Natural killer cell (primary cell): ENCODE results near the gene DDX1. TPM values are rescaled to one million over a fixed set of nuclear protein-coding genes. Genes with fewer than 3 reads are reported as not detected.

Source experiments
- ATAC-seq, 3 donors: fragments of 150-1000 bp in 2 of 3; fragments of 200-7000 bp in 1 of 3; cut with Tn5 transposase; 1 replicate in 1 of 3; 2 replicates in 2 of 3; pipeline ENCODE4 v1.10.0; 2021; ENCODE audit warnings: mild to moderate bottlenecking in 2 of 3, moderate library complexity in 2 of 3
- DNase-seq, 2 donors: peaks; one replicate each; pipeline versions ENCODE4 v3.0.0 to v3.0.0-alpha.2; 2013 to 2021; ENCODE audit warnings: mixed read lengths in 1 of 2
- H3K27ac ChIP-seq: one replicate; pipeline ENCODE4 v1.5.1; 2013; ENCODE audit warnings: mild to moderate bottlenecking, low read length
- H3K27me3 ChIP-seq: one replicate; pipeline ENCODE4 v1.6.1; 2013; ENCODE audit warnings: low read length; ENCODE audit not compliant: control insufficient read depth, insufficient read depth
- H3K36me3 ChIP-seq: one replicate; pipeline ENCODE4 v1.6.1; 2013; ENCODE audit warnings: low read length; ENCODE audit not compliant: control insufficient read depth, insufficient read depth
- H3K4me1 ChIP-seq: one replicate; pipeline ENCODE4 v1.6.1; 2013; ENCODE audit warnings: low read length; ENCODE audit not compliant: control insufficient read depth, insufficient read depth
- H3K4me3 ChIP-seq: one replicate; pipeline ENCODE4 v1.5.1; 2013; ENCODE audit warnings: low read length
- H3K9me3 ChIP-seq: one replicate; pipeline ENCODE4 v1.6.1; 2013; ENCODE audit warnings: low read length; ENCODE audit not compliant: control insufficient read depth, insufficient read depth
- H3K27ac Mint-ChIP-seq, 2 donors: one replicate each; pipeline ENCODE4 v1.8.0; 2022; ENCODE audit warnings: mild to moderate bottlenecking in 2 of 2, mixed read lengths in 2 of 2, moderate library complexity in 1 of 2
- H3K27me3 Mint-ChIP-seq, 2 donors: one replicate each; pipeline ENCODE4 v1.8.0; 2022; ENCODE audit warnings: low read depth in 2 of 2, mixed read lengths in 2 of 2
- H3K36me3 Mint-ChIP-seq: one replicate; pipeline ENCODE4 v1.8.0; 2022; ENCODE audit warnings: mixed read lengths
- H3K4me1 Mint-ChIP-seq, 2 donors: one replicate each; pipeline ENCODE4 v1.8.0; 2022; ENCODE audit warnings: mixed read lengths in 2 of 2
- H3K4me3 Mint-ChIP-seq: one replicate; pipeline ENCODE4 v1.8.0; 2022; ENCODE audit warnings: mild to moderate bottlenecking, moderate library complexity, mixed read lengths
- H3K9me3 Mint-ChIP-seq, 2 donors: one replicate each; pipeline ENCODE4 v1.8.0; 2022; ENCODE audit warnings: mixed read lengths in 2 of 2
- CTCF ChIP-seq: fragments of 200-600 bp; IDR thresholded peaks from one replicate; pipeline ENCODE4 v1.8.0; 2022; ENCODE audit warnings: antibody characterized with exemption
- WGBS: methylation state at CpG from one replicate; pipeline ENCODE4 v1.1.7; 2013; ENCODE audit warnings: missing lambda C conversion rate; ENCODE audit not compliant: insufficient coverage; 5-methylcytosine and 5-hydroxymethylcytosine counted together
- intact Hi-C: fragments of 100-400 bp; cut with micrococcal nuclease; formaldehyde crosslinking; loops from one replicate; pipeline ENCODE4 v1.14.2; 2022
- total RNA-seq, 4 donors: library from RNA; stranded (reverse); fragments of 120-200 nt in 1 of 4; gene quantifications; one replicate each; pipeline versions ENCODE4 v1.2.3 to v1.2.4, GENCODE V29; 2013 to 2022

Gene DDX1
- total RNA-seq, 3 donors from 2014 or later (not counting 1 experiment from before 2014, with no cell fraction given): 28.5 to 43.4 (median 37.2) TPM

GRCh38 chr2:15555760-15556193 is 35.9 kb upstream of the DDX1 start:
- H3K4me3 Mint-ChIP-seq: no peak overlapping the region
- H3K4me1 Mint-ChIP-seq: peaks cover 24 to 25% of the 10 kb centered on the region in 2 donors
- H3K27ac Mint-ChIP-seq: no peak overlapping the region
- peaks cover 8% of the 10 kb centered on the region for H3K36me3 Mint-ChIP-seq
- H3K27ac ChIP-seq: no peak overlapping the region
- no peaks in the 10 kb centered on the region for H3K27me3 ChIP-seq
- no peak for TF ChIP-seq CTCF
- no peak for ATAC-seq
- no peak for DNase-seq
- H3K27me3 Mint-ChIP-seq: no peaks in the 10 kb centered on the region
- peaks cover 6% of the 10 kb centered on the region for H3K4me1 ChIP-seq
- WGBS: 93% methylated on average over 3 of the region's 3 CpGs
- no peaks in the 10 kb centered on the region for H3K9me3 ChIP-seq
- H3K9me3 Mint-ChIP-seq: no peaks in the 10 kb centered on the region
- H3K4me3 ChIP-seq: no peak overlapping the region
- intact Hi-C loops: no loop called here
- H3K36me3 ChIP-seq: peaks cover 7% of the 10 kb centered on the region

GRCh38 chr2:15556311-15556930 is 35.2 kb upstream of the DDX1 start:
- intact Hi-C loops: no loop called here
- Mint-ChIP-seq H3K27me3 (no peaks in the 10 kb centered on the region), H3K4me3 (no peak overlapping the region), H3K9me3 (no peaks in the 10 kb centered on the region), H3K4me1 (peaks cover 30 to 31% of the 10 kb centered on the region in 2 donors), H3K36me3 (peaks cover 8% of the 10 kb centered on the region), H3K27ac (no peak overlapping the region)
- no CpG with 5 or more reads among the region's 4 CpGs for WGBS
- Histone ChIP-seq H3K4me3 (no peak overlapping the region), H3K27me3 (no peaks in the 10 kb centered on the region), H3K9me3 (no peaks in the 10 kb centered on the region), H3K27ac (no peak overlapping the region), H3K4me1 (peaks cover 6% of the 10 kb centered on the region), H3K36me3 (peaks cover 7% of the 10 kb centered on the region)
- no peak for ATAC-seq
- TF ChIP-seq CTCF: no peak
- DNase-seq: no peak

DNA sequence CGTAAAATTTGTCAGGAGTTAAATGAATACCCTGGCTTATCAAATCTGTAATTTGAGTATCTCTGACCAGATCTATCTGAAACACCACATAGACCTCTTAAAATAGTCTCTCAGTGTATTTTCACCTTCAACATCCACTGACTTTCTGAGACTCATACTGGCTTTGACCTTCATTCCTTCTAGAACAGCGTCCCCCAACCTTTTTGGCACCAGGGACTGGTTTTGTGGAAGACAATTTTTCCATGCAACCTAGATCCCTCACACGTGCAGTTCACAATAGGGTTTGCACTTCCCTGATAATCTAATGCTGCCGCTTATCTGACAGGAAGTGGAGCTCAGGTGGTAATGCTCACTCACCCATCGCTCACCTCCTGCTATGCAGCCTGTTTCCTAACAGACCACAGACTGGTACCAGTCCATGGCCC is 33.8 kb upstream of the DDX1 start:
- H3K9me3 Mint-ChIP-seq: no peaks in the 10 kb centered on the region
- H3K27me3 Mint-ChIP-seq: peaks cover 2 to 4% of the 10 kb centered on the region in 2 donors
- intact Hi-C loops: no loop called here
- H3K9me3 ChIP-seq: no peaks in the 10 kb centered on the region
- ATAC-seq (no peak), DNase-seq (no peak)
- H3K36me3 Mint-ChIP-seq: no peaks in the 10 kb centered on the region
- TF ChIP-seq CTCF: no peak
- no peak overlapping the region for H3K4me3 Mint-ChIP-seq
- 54% methylated on average over 5 of the region's 5 CpGs for WGBS
- H3K27ac Mint-ChIP-seq: no peak overlapping the region
- no peak overlapping the region for H3K4me3 ChIP-seq
- H3K4me1 ChIP-seq: peaks cover 10% of the 10 kb centered on the region
- H3K4me1 Mint-ChIP-seq: peaks cover 37 to 40% of the 10 kb centered on the region in 2 donors
- H3K36me3 ChIP-seq: peaks cover 4% of the 10 kb centered on the region
- no peaks in the 10 kb centered on the region for H3K27me3 ChIP-seq
- no peak overlapping the region for H3K27ac ChIP-seq
